Suprapubic skin (tissue), 3 donors: ENCODE results near the gene LRRC43.

Source experiments
- POLR2A ChIP-seq, 2 donors: fragments of 450-650 bp; IDR thresholded peaks; one replicate each; pipeline ENCODE4 v1.6.1; 2017; ENCODE audit warnings: antibody characterized with exemption in 2 of 2, mild to moderate bottlenecking in 2 of 2, moderate library complexity in 2 of 2
- TF ChIP-seq, protein P1 (sequence below), 2 donors: fragments of 200-600 bp in 1 of 2; fragments of 450-650 bp in 1 of 2; sonication (generic) in 1 of 2; IDR thresholded peaks; one replicate each; pipeline ENCODE4 v1.5.1; 2016 to 2019; ENCODE audit warnings: antibody characterized with exemption in 2 of 2, mild to moderate bottlenecking in 1 of 2, moderate library complexity in 1 of 2

GRCh38 chr12:122192441-122192840 lies 9.5 kb downstream of the LRRC43 start:
- TF ChIP-seq, protein P1, sequence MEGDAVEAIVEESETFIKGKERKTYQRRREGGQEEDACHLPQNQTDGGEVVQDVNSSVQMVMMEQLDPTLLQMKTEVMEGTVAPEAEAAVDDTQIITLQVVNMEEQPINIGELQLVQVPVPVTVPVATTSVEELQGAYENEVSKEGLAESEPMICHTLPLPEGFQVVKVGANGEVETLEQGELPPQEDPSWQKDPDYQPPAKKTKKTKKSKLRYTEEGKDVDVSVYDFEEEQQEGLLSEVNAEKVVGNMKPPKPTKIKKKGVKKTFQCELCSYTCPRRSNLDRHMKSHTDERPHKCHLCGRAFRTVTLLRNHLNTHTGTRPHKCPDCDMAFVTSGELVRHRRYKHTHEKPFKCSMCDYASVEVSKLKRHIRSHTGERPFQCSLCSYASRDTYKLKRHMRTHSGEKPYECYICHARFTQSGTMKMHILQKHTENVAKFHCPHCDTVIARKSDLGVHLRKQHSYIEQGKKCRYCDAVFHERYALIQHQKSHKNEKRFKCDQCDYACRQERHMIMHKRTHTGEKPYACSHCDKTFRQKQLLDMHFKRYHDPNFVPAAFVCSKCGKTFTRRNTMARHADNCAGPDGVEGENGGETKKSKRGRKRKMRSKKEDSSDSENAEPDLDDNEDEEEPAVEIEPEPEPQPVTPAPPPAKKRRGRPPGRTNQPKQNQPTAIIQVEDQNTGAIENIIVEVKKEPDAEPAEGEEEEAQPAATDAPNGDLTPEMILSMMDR (IDR thresholded peaks at IDR 0.05), result no peak
- TF ChIP-seq POLR2A (IDR thresholded peaks at IDR 0.05), result no peak
